GM23338 (cell line): ENCODE results near the gene HJV. TPM values are rescaled to one million over a fixed set of nuclear protein-coding genes. Genes with fewer than 3 reads are reported as not detected.
A peak's percentile ranks its signal among the peaks of the same experiment; 100 is the strongest.

ENCODE experiments used
- ATAC-seq: fragments of 200-7000 bp; cut with Tn5 transposase; 3 replicates; pipeline ENCODE4 v1.9.1; 2020
- DNase-seq: peaks from one replicate; pipeline ENCODE4 v3.0.0-alpha.2; 2015; ENCODE audit warnings: low spot score
- H2AFZ ChIP-seq: fragments of 200-600 bp; sonication (generic); 2 replicates; pipeline ENCODE4 v1.8.0; 2016; ENCODE audit warnings: antibody characterized with exemption, mild to moderate bottlenecking, moderate library complexity
- H3F3A ChIP-seq: fragments of 200-600 bp; sonication (generic); replicated peaks from 2 replicates; pipeline ENCODE4 v1.8.0; 2017; ENCODE audit warnings: antibody characterized with exemption, mixed run types, low read depth
- H3K27ac ChIP-seq: fragments of 200-600 bp; sonication (generic); 2 replicates; pipeline ENCODE4 v1.6.1; 2016; ENCODE audit warnings: low read depth
- H3K27me3 ChIP-seq: fragments of 200-600 bp; sonication (generic); 2 replicates; pipeline ENCODE4 v1.8.0; 2016; ENCODE audit warnings: mild to moderate bottlenecking, mixed run types, moderate library complexity; ENCODE audit not compliant: insufficient read depth
- H3K36me3 ChIP-seq: fragments of 200-600 bp; sonication (generic); 2 replicates; pipeline ENCODE4 v1.8.0; 2016; ENCODE audit warnings: mild to moderate bottlenecking; ENCODE audit not compliant: insufficient read depth
- H3K4me1 ChIP-seq: fragments of 200-600 bp; sonication (generic); 2 replicates; pipeline ENCODE4 v1.8.0; 2016; ENCODE audit warnings: mild to moderate bottlenecking, moderate library complexity; ENCODE audit not compliant: insufficient read depth
- H3K4me2 ChIP-seq: fragments of 200-600 bp; sonication (generic); 2 replicates; pipeline ENCODE4 v1.7.1; 2017; ENCODE audit warnings: mixed run types
- H3K4me3 ChIP-seq: fragments of 200-600 bp; sonication (generic); 2 replicates; pipeline ENCODE4 v1.6.1; 2016; ENCODE audit warnings: mixed run types
- H3K79me2 ChIP-seq: fragments of 200-600 bp; sonication (generic); replicated peaks from 2 replicates; pipeline ENCODE4 v1.8.0; 2017; ENCODE audit warnings: mild to moderate bottlenecking; ENCODE audit not compliant: insufficient read depth
- H3K9me2 ChIP-seq: fragments of 200-600 bp; sonication (generic); 2 replicates; pipeline ENCODE4 v1.8.0; 2017; ENCODE audit not compliant: insufficient read depth
- H4K20me1 ChIP-seq: fragments of 200-600 bp; sonication (generic); replicated peaks from 2 replicates; pipeline ENCODE4 v1.8.0; 2017; ENCODE audit warnings: mild to moderate bottlenecking; ENCODE audit not compliant: insufficient read depth
- H3K27ac Mint-ChIP-seq: 2 replicates; pipeline ENCODE4 v1.8.0; 2020; ENCODE audit warnings: inconsistent platforms, mild to moderate bottlenecking, moderate library complexity, mixed read lengths
- H3K27me3 Mint-ChIP-seq: 3 replicates; pipeline ENCODE4 v1.8.0; 2022; ENCODE audit warnings: low read depth, mild to moderate bottlenecking, moderate library complexity, mixed read lengths, inconsistent platforms; ENCODE audit not compliant: insufficient read depth, poor library complexity
- H3K36me3 Mint-ChIP-seq: 3 replicates; pipeline ENCODE4 v1.8.0; 2021; ENCODE audit warnings: low read depth, mild to moderate bottlenecking, inconsistent platforms, moderate library complexity, mixed read lengths
- H3K4me1 Mint-ChIP-seq: 3 replicates; pipeline ENCODE4 v1.8.0; 2020; ENCODE audit warnings: mild to moderate bottlenecking, inconsistent platforms, mixed read lengths
- H3K4me3 Mint-ChIP-seq: 3 replicates; pipeline ENCODE4 v1.8.0; 2021; ENCODE audit warnings: moderate library complexity, mild to moderate bottlenecking, inconsistent platforms, mixed read lengths
- H3K9me3 Mint-ChIP-seq: 3 replicates; pipeline ENCODE4 v1.8.0; 2020; ENCODE audit warnings: moderate library complexity, mild to moderate bottlenecking, inconsistent platforms, mixed read lengths
- CREB1 ChIP-seq: fragments of 250-450 bp; sonication (Bioruptor Pico); IDR thresholded peaks from 2 replicates; pipeline ENCODE4 v1.5.0; 2020; ENCODE audit warnings: low read depth, mild to moderate bottlenecking, moderate library complexity
- EZH2phosphoT487 ChIP-seq: fragments of 200-600 bp; sonication (generic); IDR thresholded peaks from one replicate; pipeline ENCODE4 v1.8.1; 2018; ENCODE audit warnings: antibody characterized with exemption; ENCODE audit not compliant: unreplicated experiment
- JUNB ChIP-seq: IDR thresholded peaks from one replicate; pipeline ENCODE4 v1.6.1; 2016; ENCODE audit warnings: antibody characterized with exemption; ENCODE audit not compliant: unreplicated experiment
- NANOG ChIP-seq: IDR thresholded peaks from 2 replicates; pipeline ENCODE4 v1.6.1; 2016; ENCODE audit warnings: antibody characterized with exemption, borderline replicate concordance
- POLR2AphosphoS5 ChIP-seq: IDR thresholded peaks from 2 replicates; pipeline ENCODE4 v1.6.1; 2016; ENCODE audit warnings: antibody characterized with exemption, low read depth
- REST ChIP-seq: IDR thresholded peaks from one replicate; pipeline ENCODE4 v1.6.1; 2018; ENCODE audit warnings: antibody characterized with exemption; ENCODE audit not compliant: unreplicated experiment
- STAT1 ChIP-seq: IDR thresholded peaks from one replicate; pipeline ENCODE4 v1.6.1; 2016; ENCODE audit warnings: antibody characterized with exemption; ENCODE audit not compliant: unreplicated experiment
- ZNF114 ChIP-seq: fragments of 250-450 bp; sonication (Bioruptor Pico); IDR thresholded peaks from 2 replicates; pipeline ENCODE4 v1.5.0; 2020; ENCODE audit warnings: mild to moderate bottlenecking, moderate library complexity
- ZNF331 ChIP-seq: fragments of 250-450 bp; sonication (Bioruptor Pico); IDR thresholded peaks from 2 replicates; pipeline ENCODE4 v1.5.0; 2020; ENCODE audit warnings: low read depth, mild to moderate bottlenecking, moderate library complexity
- ZNF462 ChIP-seq: fragments of 250-450 bp; sonication (Bioruptor Pico); IDR thresholded peaks from 2 replicates; pipeline ENCODE4 v1.5.0; 2020; ENCODE audit warnings: mild to moderate bottlenecking, moderate library complexity
- polyA plus RNA-seq: library from polyadenylated mRNA; unstranded; fragments of >200 nt; fragmentation: Nextera tagmentation; extraction: Ambion mirVana; gene quantifications from 2 replicates; pipeline ENCODE4 v1.2.1, GENCODE V29; 2016
- total RNA-seq: library from RNA; depleted of rRNA; stranded (reverse); fragments of >200 nt; shearing (Covaris generic); gene quantifications from 2 replicates; pipeline ENCODE4 v1.2.3, GENCODE V29; 2014
- TF ChIP-seq, protein P1 (sequence below): IDR thresholded peaks from 2 replicates; pipeline ENCODE4 v1.6.1; 2016; ENCODE audit warnings: antibody characterized with exemption

HJV gene
- total and polyA plus RNA-seq, 2 experiments from 2014 or later, result 0.42 to 0.45 TPM

DNA sequence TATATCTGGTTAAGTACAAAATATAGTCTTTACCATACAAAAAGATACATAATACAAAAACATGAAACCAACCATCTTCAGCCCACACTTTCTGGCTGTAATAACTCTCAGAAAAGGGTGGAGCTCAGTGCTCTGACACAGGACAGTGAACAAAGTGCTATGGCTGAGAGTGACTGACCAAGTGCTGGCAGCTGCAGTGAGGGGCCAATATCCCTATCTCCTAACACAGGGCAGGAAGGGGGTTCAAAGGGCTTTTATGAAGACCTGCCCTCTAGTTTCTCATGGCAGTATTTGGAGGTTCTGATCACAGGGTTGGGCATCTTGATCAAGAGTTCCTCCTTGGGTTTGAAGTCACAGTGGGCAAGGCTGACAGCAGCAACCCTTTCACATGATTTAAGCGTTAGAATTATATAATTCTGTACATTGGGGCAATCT lies 29.0 kb downstream of the HJV start:
- no peak overlapping the region for H2AFZ ChIP-seq
- no peak overlapping the region for H3K4me2 ChIP-seq
- Mint-ChIP-seq H3K27ac (peak overlapping the region; percentile 26; the same call in 1 of the 2 replicates), H3K27me3 (peaks cover 3% of the 10 kb centered on the region), H3K9me3 (no peaks in the 10 kb centered on the region), H3K36me3 (peaks cover 48% of the 10 kb centered on the region), H3K4me3 (peak overlapping the region; percentile 10; the same call in 1 of the 3 replicates), H3K4me1 (peaks cover 37% of the 10 kb centered on the region)
- DNase-seq, result no peak
- H3K4me3 ChIP-seq, result no peak overlapping the region
- H3K79me2 ChIP-seq, result peaks cover 18% of the 10 kb centered on the region
- no peaks in the 10 kb centered on the region for H4K20me1 ChIP-seq
- no peaks in the 10 kb centered on the region for H3K27me3 ChIP-seq
- no peak for ATAC-seq
- H3K36me3 ChIP-seq, result no peaks in the 10 kb centered on the region; the same call in 1 of the 2 replicates
- no peak for TF ChIP-seq JUNB
- no peak for TF ChIP-seq ZNF331 (CRISPR knock-in tag)
- no peak for TF ChIP-seq NANOG
- no peak for TF ChIP-seq POLR2AphosphoS5
- TF ChIP-seq EZH2phosphoT487, result no peak
- TF ChIP-seq CREB1 (CRISPR knock-in tag), result no peak
- TF ChIP-seq, protein P1, sequence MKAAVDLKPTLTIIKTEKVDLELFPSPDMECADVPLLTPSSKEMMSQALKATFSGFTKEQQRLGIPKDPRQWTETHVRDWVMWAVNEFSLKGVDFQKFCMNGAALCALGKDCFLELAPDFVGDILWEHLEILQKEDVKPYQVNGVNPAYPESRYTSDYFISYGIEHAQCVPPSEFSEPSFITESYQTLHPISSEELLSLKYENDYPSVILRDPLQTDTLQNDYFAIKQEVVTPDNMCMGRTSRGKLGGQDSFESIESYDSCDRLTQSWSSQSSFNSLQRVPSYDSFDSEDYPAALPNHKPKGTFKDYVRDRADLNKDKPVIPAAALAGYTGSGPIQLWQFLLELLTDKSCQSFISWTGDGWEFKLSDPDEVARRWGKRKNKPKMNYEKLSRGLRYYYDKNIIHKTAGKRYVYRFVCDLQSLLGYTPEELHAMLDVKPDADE, result no peak
- TF ChIP-seq ZNF462, result no peak
- TF ChIP-seq REST, result no peak
- no peak for TF ChIP-seq ZNF114
- TF ChIP-seq STAT1, result no peak
- no peaks in the 10 kb centered on the region for H3K9me2 ChIP-seq
- H3K4me1 ChIP-seq, result peaks cover 16% of the 10 kb centered on the region
- peaks cover 5% of the 10 kb centered on the region for H3F3A ChIP-seq
- no peak overlapping the region for H3K27ac ChIP-seq
